HepG2 (cell line): Measurements from ENCODE around the gene DCUN1D3. TPM values are rescaled to one million over a fixed set of nuclear protein-coding genes. Genes with fewer than 3 reads are reported as not detected.

Experiments used
- DNMT3B ChIP-seq: conservative IDR thresholded peaks from 2 replicates; pipeline ENCODE4 v1.6.1; 2016; ENCODE audit warnings: missing biosample characterization, control low read depth
- GABPA ChIP-seq, 2 experiments: IDR thresholded peaks; 2 replicates each; pipeline ENCODE4 v1.6.1; 2011 to 2016; ENCODE audit warnings: low read depth in 2 of 2, low read length in 1 of 2, missing biosample characterization in 1 of 2, missing genetic modification characterization in 1 of 2
- JARID2 ChIP-seq: sonication (generic); formaldehyde crosslinking; IDR thresholded peaks from 2 replicates; pipeline ENCODE4 v1.8.1; 2023; ENCODE audit warnings: missing genetic modification reagents, inconsistent platforms; ENCODE audit not compliant: insufficient replicate concordance
- ONECUT2 ChIP-seq: sonication (generic); formaldehyde crosslinking; IDR thresholded peaks from 2 replicates; pipeline ENCODE4 v1.4.0; 2020; ENCODE audit warnings: missing genetic modification reagents
- SOX13 ChIP-seq, 3 experiments: fragments of 450-650 bp in 1 of 3; sonication (generic) in 1 of 3; formaldehyde crosslinking in 1 of 3; IDR thresholded peaks in 2 of 3; conservative IDR thresholded peaks in 1 of 3; 2 replicates each; pipeline versions ENCODE4 v1.5.0 to v1.6.1; 2016 to 2020; ENCODE audit warnings: antibody characterized with exemption in 1 of 3, mild to moderate bottlenecking in 1 of 3, missing compliant biosample characterization in 1 of 3, missing genetic modification reagents in 1 of 3, moderate library complexity in 1 of 3
- ZBTB7A ChIP-seq: sonication (generic); formaldehyde crosslinking; IDR thresholded peaks from 2 replicates; pipeline ENCODE4 v1.8.0; 2022; ENCODE audit warnings: mild to moderate bottlenecking, missing genetic modification reagents
- ZNF430 ChIP-seq: sonication (generic); formaldehyde crosslinking; IDR thresholded peaks from 2 replicates; pipeline ENCODE4 v1.9.0; 2021; ENCODE audit warnings: mild to moderate bottlenecking, missing genetic modification reagents
- ZNF652 ChIP-seq: IDR thresholded peaks from 2 replicates; pipeline ENCODE4 v1.6.1; 2016; ENCODE audit warnings: low read depth, borderline replicate concordance
- polyA plus RNA-seq, 8 experiments: library from polyadenylated mRNA; depleted of rRNA in 3 of 8; stranded (reverse) in 7 of 8; unstranded in 1 of 8; fragments of >200 nt; fragmentation: Illumina TruSeq in 4 of 8; extraction: Trizol in 4 of 8; gene quantifications; 2 replicates each; pipeline versions ENCODE4 v1.2.1 to v1.2.3, GENCODE V29; 2011 to 2016; ENCODE audit warnings: low read depth in 4 of 8, missing spikeins in 1 of 8, mixed read lengths in 1 of 8; ENCODE audit not compliant: insufficient read depth in 1 of 8
- total RNA-seq, 5 experiments: library from RNA; depleted of rRNA; stranded (reverse); fragments of >200 nt; fragmentation: Illumina TruSeq; extraction: Trizol; gene quantifications; 2 replicates each; pipeline ENCODE4 v1.2.3, GENCODE V29; 2016; ENCODE audit warnings: low read depth in 1 of 5
- TF ChIP-seq, protein P1 (sequence below): sonication (generic); formaldehyde crosslinking; IDR thresholded peaks from 2 replicates; pipeline ENCODE4 v1.4.0; 2020; ENCODE audit warnings: mild to moderate bottlenecking, missing genetic modification reagents, borderline replicate concordance
- TF ChIP-seq, protein P2 (sequence below): sonication (generic); formaldehyde crosslinking; IDR thresholded peaks from 2 replicates; pipeline ENCODE4 v1.4.0; 2020; ENCODE audit warnings: missing genetic modification reagents, borderline replicate concordance
- TF ChIP-seq, protein P3 (sequence below): sonication (generic); formaldehyde crosslinking; IDR thresholded peaks from 2 replicates; pipeline ENCODE4 v1.9.0; 2021; ENCODE audit warnings: missing genetic modification reagents, borderline replicate concordance
- TF ChIP-seq, protein P4 (sequence below): sonication (generic); formaldehyde crosslinking; IDR thresholded peaks from 2 replicates; pipeline ENCODE4 v1.8.0; 2022; ENCODE audit warnings: mild to moderate bottlenecking, missing genetic modification reagents, moderate library complexity

DCUN1D3 gene
- total and polyA plus RNA-seq, 2 of the 13 experiments (the other 11 are each of a cell fraction or from before 2014, with no cell fraction given): 5.0 to 19.3 TPM

DNA sequence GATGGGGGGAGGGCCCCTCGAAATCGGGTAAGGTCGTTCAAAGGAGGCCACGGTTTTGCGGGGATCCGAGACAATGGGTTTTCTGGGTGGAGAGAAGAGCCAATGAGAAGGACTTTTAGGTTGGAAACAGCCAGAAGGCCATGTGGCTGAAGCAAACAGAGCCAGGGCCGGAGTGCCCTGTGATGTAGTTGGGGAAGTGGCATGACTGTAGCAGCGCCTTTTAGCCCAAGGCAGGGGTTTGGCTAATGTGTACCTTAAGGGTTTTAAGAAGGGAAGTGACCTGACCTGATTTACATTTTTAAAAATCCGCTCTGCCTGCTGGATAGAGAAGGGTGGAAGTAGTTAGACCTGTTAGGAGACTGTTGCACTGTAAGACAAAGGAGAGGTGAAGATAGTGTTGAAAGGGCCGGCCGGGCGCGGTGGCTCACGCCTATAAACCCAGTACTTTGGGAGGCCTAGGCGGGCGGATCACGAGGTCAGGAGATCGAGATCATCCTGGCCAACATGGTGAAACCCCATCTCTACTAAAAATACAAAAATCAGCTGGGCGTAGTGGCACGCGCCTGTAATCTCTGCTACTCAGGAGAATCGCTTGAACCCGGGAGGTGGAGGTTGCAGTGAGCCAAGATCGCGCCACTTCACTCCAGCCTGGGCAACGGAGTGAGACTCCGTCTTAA, 1.4 kb upstream of the DCUN1D3 start (continued):
- TF ChIP-seq, protein P1, sequence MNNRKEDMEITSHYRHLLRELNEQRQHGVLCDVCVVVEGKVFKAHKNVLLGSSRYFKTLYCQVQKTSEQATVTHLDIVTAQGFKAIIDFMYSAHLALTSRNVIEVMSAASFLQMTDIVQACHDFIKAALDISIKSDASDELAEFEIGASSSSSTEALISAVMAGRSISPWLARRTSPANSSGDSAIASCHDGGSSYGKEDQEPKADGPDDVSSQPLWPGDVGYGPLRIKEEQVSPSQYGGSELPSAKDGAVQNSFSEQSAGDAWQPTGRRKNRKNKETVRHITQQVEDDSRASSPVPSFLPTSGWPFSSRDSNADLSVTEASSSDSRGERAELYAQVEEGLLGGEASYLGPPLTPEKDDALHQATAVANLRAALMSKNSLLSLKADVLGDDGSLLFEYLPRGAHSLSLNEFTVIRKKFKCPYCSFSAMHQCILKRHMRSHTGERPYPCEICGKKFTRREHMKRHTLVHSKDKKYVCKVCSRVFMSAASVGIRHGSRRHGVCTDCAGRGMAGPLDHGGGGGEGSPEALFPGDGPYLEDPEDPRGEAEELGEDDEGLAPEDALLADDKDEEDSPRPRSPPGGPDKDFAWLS (CRISPR knock-in tag): 0 out of 2 replicates have a peak, but pooled peaks have one; percentile 16
- TF ChIP-seq SOX13 (IDR thresholded peaks at IDR 0.05) (no peak), SOX13 (CRISPR knock-in tag; conservative IDR thresholded peaks at IDR 0.05 in 1 of 2, IDR thresholded peaks at IDR 0.05 in 1 of 2) (0 out of 4 replicates have a peak, but pooled peaks of 1 of the 2 experiments have one; percentile 30), ZBTB7A (CRISPR knock-in tag) (0 out of 2 replicates have a peak, but pooled peaks have one; percentile 7), ZNF430 (0 out of 2 replicates have a peak, but pooled peaks have one; percentile 19), JARID2 (CRISPR knock-in tag) (no peak), ONECUT2 (CRISPR knock-in tag) (0 out of 2 replicates have a peak, but pooled peaks have one; percentile 23), DNMT3B (no peak), ZNF652 (CRISPR knock-in tag) (no peak), GABPA (IDR thresholded peaks at IDR 0.05; ENCODE audit: low read depth, low read length) (no peak), GABPA (CRISPR knock-in tag; IDR thresholded peaks at IDR 0.05; ENCODE audit: low read depth) (no peak)
- TF ChIP-seq, protein P2, sequence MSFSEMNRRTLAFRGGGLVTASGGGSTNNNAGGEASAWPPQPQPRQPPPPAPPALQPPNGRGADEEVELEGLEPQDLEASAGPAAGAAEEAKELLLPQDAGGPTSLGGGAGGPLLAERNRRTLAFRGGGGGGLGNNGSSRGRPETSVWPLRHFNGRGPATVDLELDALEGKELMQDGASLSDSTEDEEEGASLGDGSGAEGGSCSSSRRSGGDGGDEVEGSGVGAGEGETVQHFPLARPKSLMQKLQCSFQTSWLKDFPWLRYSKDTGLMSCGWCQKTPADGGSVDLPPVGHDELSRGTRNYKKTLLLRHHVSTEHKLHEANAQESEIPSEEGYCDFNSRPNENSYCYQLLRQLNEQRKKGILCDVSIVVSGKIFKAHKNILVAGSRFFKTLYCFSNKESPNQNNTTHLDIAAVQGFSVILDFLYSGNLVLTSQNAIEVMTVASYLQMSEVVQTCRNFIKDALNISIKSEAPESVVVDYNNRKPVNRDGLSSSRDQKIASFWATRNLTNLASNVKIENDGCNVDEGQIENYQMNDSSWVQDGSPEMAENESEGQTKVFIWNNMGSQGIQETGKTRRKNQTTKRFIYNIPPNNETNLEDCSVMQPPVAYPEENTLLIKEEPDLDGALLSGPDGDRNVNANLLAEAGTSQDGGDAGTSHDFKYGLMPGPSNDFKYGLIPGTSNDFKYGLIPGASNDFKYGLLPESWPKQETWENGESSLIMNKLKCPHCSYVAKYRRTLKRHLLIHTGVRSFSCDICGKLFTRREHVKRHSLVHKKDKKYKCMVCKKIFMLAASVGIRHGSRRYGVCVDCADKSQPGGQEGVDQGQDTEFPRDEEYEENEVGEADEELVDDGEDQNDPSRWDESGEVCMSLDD: no peak
- TF ChIP-seq, protein P3, sequence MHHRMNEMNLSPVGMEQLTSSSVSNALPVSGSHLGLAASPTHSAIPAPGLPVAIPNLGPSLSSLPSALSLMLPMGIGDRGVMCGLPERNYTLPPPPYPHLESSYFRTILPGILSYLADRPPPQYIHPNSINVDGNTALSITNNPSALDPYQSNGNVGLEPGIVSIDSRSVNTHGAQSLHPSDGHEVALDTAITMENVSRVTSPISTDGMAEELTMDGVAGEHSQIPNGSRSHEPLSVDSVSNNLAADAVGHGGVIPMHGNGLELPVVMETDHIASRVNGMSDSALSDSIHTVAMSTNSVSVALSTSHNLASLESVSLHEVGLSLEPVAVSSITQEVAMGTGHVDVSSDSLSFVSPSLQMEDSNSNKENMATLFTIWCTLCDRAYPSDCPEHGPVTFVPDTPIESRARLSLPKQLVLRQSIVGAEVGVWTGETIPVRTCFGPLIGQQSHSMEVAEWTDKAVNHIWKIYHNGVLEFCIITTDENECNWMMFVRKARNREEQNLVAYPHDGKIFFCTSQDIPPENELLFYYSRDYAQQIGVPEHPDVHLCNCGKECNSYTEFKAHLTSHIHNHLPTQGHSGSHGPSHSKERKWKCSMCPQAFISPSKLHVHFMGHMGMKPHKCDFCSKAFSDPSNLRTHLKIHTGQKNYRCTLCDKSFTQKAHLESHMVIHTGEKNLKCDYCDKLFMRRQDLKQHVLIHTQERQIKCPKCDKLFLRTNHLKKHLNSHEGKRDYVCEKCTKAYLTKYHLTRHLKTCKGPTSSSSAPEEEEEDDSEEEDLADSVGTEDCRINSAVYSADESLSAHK (CRISPR knock-in tag): 0 out of 2 replicates have a peak, but pooled peaks have one; percentile 13
- TF ChIP-seq, protein P4, sequence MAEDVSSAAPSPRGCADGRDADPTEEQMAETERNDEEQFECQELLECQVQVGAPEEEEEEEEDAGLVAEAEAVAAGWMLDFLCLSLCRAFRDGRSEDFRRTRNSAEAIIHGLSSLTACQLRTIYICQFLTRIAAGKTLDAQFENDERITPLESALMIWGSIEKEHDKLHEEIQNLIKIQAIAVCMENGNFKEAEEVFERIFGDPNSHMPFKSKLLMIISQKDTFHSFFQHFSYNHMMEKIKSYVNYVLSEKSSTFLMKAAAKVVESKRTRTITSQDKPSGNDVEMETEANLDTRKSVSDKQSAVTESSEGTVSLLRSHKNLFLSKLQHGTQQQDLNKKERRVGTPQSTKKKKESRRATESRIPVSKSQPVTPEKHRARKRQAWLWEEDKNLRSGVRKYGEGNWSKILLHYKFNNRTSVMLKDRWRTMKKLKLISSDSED (CRISPR knock-in tag): no peak
